SU-DHL-6 (cell line): ENCODE results near the gene PPARG.
A peak's percentile ranks its signal among the peaks of the same experiment; 100 is the strongest.
"Not testable (repeated sequence)": the region's sequence is repeated elsewhere in the genome, so short reads cannot be mapped to it uniquely, and the experiment has no call there.

Experiments
- H2AFZ ChIP-seq: fragments of 200-600 bp; sonication (generic); 2 replicates; pipeline ENCODE4 v1.6.1; 2014; ENCODE audit warnings: low read depth, mild to moderate bottlenecking, moderate library complexity, mixed read lengths, antibody characterized with exemption, low read length; ENCODE audit not compliant: severe bottlenecking
- H3F3A ChIP-seq: fragments of 200-600 bp; shearing (Covaris generic); 2 replicates; pipeline ENCODE4 v1.6.0; 2016; ENCODE audit warnings: antibody characterized with exemption, mild to moderate bottlenecking; ENCODE audit not compliant: insufficient read depth
- H3K27ac ChIP-seq: fragments of 200-600 bp; sonication (generic); 2 replicates; pipeline ENCODE4 v1.5.1; 2016; ENCODE audit warnings: low read depth, mild to moderate bottlenecking, low read length, moderate library complexity, mixed read lengths
- H3K27me3 ChIP-seq: fragments of 200-600 bp; sonication (generic), shearing (Covaris generic); 2 replicates; pipeline ENCODE4 v1.6.0; 2014; ENCODE audit warnings: mild to moderate bottlenecking, low read length
- H3K36me3 ChIP-seq: fragments of 200-600 bp; sonication (generic); 2 replicates; pipeline ENCODE4 v1.6.1; 2014; ENCODE audit warnings: mild to moderate bottlenecking, low read length, mixed read lengths
- H3K4me2 ChIP-seq: fragments of 300-600, 200-600 bp; shearing (Covaris generic), sonication (generic); 2 replicates; pipeline ENCODE4 v1.6.0; 2014; ENCODE audit warnings: low read length, low read depth, mild to moderate bottlenecking; ENCODE audit not compliant: poor library complexity, severe bottlenecking
- H3K4me3 ChIP-seq: fragments of 200-600 bp; sonication (generic); 2 replicates; pipeline ENCODE4 v1.5.1; 2014; ENCODE audit warnings: antibody characterized with exemption, low read length, mild to moderate bottlenecking, mixed read lengths; ENCODE audit not compliant: insufficient read depth, poor library complexity, severe bottlenecking
- H3K79me2 ChIP-seq: fragments of 200-600 bp; sonication (generic); 2 replicates; pipeline ENCODE4 v1.6.1; 2014; ENCODE audit warnings: mild to moderate bottlenecking, low read length, moderate library complexity; ENCODE audit not compliant: insufficient read depth
- H3K9ac ChIP-seq: fragments of 200-600 bp; sonication (generic); 2 replicates; pipeline ENCODE4 v1.7.0; 2014; ENCODE audit warnings: mild to moderate bottlenecking, low read length
- H3K9me2 ChIP-seq: fragments of 200-600 bp; sonication (generic); replicated peaks from 2 replicates; pipeline ENCODE4 v1.6.1; 2014; ENCODE audit warnings: low read length; ENCODE audit not compliant: insufficient read depth
- H3K9me3 ChIP-seq: fragments of 200-600 bp; sonication (generic); 2 replicates; pipeline ENCODE4 v1.6.1; 2014; ENCODE audit warnings: low read length, mixed read lengths; ENCODE audit not compliant: insufficient read depth
- H4K20me1 ChIP-seq: fragments of 200-600 bp; sonication (generic); 2 replicates; pipeline ENCODE4 v1.6.1; 2014; ENCODE audit warnings: low read depth, mild to moderate bottlenecking, antibody characterized with exemption, low read length, moderate library complexity, mixed read lengths
- CTCF ChIP-seq: fragments of 200-600 bp; sonication (generic); IDR thresholded peaks from one replicate; pipeline ENCODE4 v1.5.1; 2017; ENCODE audit warnings: antibody characterized with exemption, mild to moderate bottlenecking, low read length, moderate library complexity; ENCODE audit not compliant: insufficient read depth, poor library complexity, severe bottlenecking
- EZH2phosphoT487 ChIP-seq: fragments of 200-600 bp; sonication (generic), shearing (Covaris generic); conservative IDR thresholded peaks from 2 replicates; pipeline ENCODE4 v1.6.1; 2018; ENCODE audit warnings: mild to moderate bottlenecking, antibody characterized with exemption, low read length, moderate library complexity, mixed read lengths

Gene PPARG

GRCh38 chr3:12477256-12477655 is 188.4 kb downstream of the PPARG start:
- H2AFZ ChIP-seq, result no peak overlapping the region
- H3K27ac ChIP-seq, result no peak overlapping the region
- TF ChIP-seq CTCF, result no peak
- no peak for TF ChIP-seq EZH2phosphoT487
- H3K4me2 ChIP-seq, result no peak overlapping the region
- H3F3A ChIP-seq, result no peaks in the 10 kb centered on the region
- no peaks in the 10 kb centered on the region for H3K9me2 ChIP-seq
- H3K27me3 ChIP-seq, result no peaks in the 10 kb centered on the region
- H3K9ac ChIP-seq, result no peak overlapping the region
- H3K79me2 ChIP-seq, result no peaks in the 10 kb centered on the region
- H4K20me1 ChIP-seq, result no peaks in the 10 kb centered on the region
- H3K4me3 ChIP-seq, result no peak overlapping the region
- no peaks in the 10 kb centered on the region for H3K9me3 ChIP-seq
- H3K36me3 ChIP-seq, result no peaks in the 10 kb centered on the region

- Histone ChIP-seq H3K79me2 (no peaks in the 10 kb centered on the region), H2AFZ (no peak overlapping the region), H3K36me3 (no peaks in the 10 kb centered on the region), H3F3A (no peaks in the 10 kb centered on the region), H3K4me3 (no peak overlapping the region), H3K9me2 (no peaks in the 10 kb centered on the region), H4K20me1 (no peaks in the 10 kb centered on the region), H3K27ac (no peak overlapping the region), H3K9me3 (no peaks in the 10 kb centered on the region), H3K27me3 (no peaks in the 10 kb centered on the region), H3K9ac (no peak overlapping the region), H3K4me2 (no peak overlapping the region)
- no peak for TF ChIP-seq EZH2phosphoT487
- TF ChIP-seq CTCF, result no peak
Measured at GRCh38 chr3:12478326-12478725, 189.5 kb downstream of the PPARG start.

- not testable (repeated sequence) for H3K9me2 ChIP-seq, H3K4me2 ChIP-seq, H4K20me1 ChIP-seq, H3F3A ChIP-seq, H3K4me3 ChIP-seq, H3K27me3 ChIP-seq, H3K79me2 ChIP-seq, H3K27ac ChIP-seq, H3K36me3 ChIP-seq, H3K9ac ChIP-seq, H3K9me3 ChIP-seq
- peak overlapping the region; percentile 18 for H2AFZ ChIP-seq
Measured at GRCh38 chr3:12479198-12479597, 190.3 kb downstream of the PPARG start.

GRCh38 chr3:12479919-12480427 is 191.1 kb downstream of the PPARG start:
- peak overlapping the region; percentile 18 for H2AFZ ChIP-seq
- H3F3A ChIP-seq, result no peaks in the 10 kb centered on the region
- no peaks in the 10 kb centered on the region for H3K27me3 ChIP-seq
- no peak overlapping the region for H3K27ac ChIP-seq
- no peak overlapping the region for H3K9ac ChIP-seq
- TF ChIP-seq EZH2phosphoT487 (no peak), CTCF (peak; percentile 68)
- no peaks in the 10 kb centered on the region for H3K79me2 ChIP-seq
- no peak overlapping the region for H3K4me2 ChIP-seq
- no peak overlapping the region for H3K4me3 ChIP-seq
- no peaks in the 10 kb centered on the region for H3K9me2 ChIP-seq
- no peaks in the 10 kb centered on the region for H3K36me3 ChIP-seq
- H3K9me3 ChIP-seq, result no peaks in the 10 kb centered on the region
- no peaks in the 10 kb centered on the region for H4K20me1 ChIP-seq
